IMR-90 (cell line): ENCODE results near the gene ZFHX3. TPM values are rescaled to one million over a fixed set of nuclear protein-coding genes. Genes with fewer than 3 reads are reported as not detected.

Experiments used
- ATAC-seq: fragments of 200-7000 bp; cut with Tn5 transposase; 2 replicates; pipeline ENCODE4 v1.9.1; 2020; ENCODE audit warnings: low read depth, mild to moderate bottlenecking, moderate library complexity
- BruUV-seq: library from RNA; stranded (reverse); fragments of 400-500 nt; replicated peaks from 2 replicates; lab custom pipeline; 2021; lab: Mats Ljungman, UMichigan
- CTCF ChIA-PET: fragments of 300-600 bp; formaldehyde crosslinking; extraction: SDS; loops from one replicate; lab custom pipeline; 2021; ENCODE audit warnings: antibody characterized with exemption; lab: Yijun Ruan, JAX
- POLR2A ChIA-PET: fragments of 300-600 bp; sonication (Branson Sonifier 250); formaldehyde crosslinking; loops from one replicate; lab custom pipeline; 2022; ENCODE audit warnings: antibody characterized with exemption; ENCODE audit not compliant: unreplicated experiment; lab: Charles Lee
- DNase-seq: peaks from one replicate; pipeline ENCODE4 v3.0.0; 2013
- H2AFZ ChIP-seq: replicated peaks from 2 replicates; pipeline ENCODE3; 2013; ENCODE audit warnings: low read length, mild to moderate bottlenecking; ENCODE audit not compliant: poor library complexity
- H2AK5ac ChIP-seq: 2 replicates; pipeline ENCODE4 v1.6.1; 2013; ENCODE audit warnings: low read depth, low read length, inconsistent platforms
- H2AK9ac ChIP-seq: replicated peaks from 2 replicates; pipeline ENCODE3; 2013; ENCODE audit warnings: mild to moderate bottlenecking, low read depth, low read length, moderate library complexity; ENCODE audit not compliant: poor library complexity
- H2BK120ac ChIP-seq: 2 replicates; pipeline ENCODE4 v1.6.1; 2013; ENCODE audit warnings: low read depth, low read length, inconsistent platforms
- H2BK15ac ChIP-seq: 3 replicates; pipeline ENCODE4 v1.6.1; 2013; ENCODE audit warnings: low read depth, low read length, inconsistent platforms
- H2BK20ac ChIP-seq: 2 replicates; pipeline ENCODE4 v1.6.1; 2013; ENCODE audit warnings: low read depth, mild to moderate bottlenecking, inconsistent platforms, low read length, moderate library complexity
- H2BK5ac ChIP-seq: 2 replicates; pipeline ENCODE4 v1.6.1; 2013; ENCODE audit warnings: mild to moderate bottlenecking, low read depth, low read length, inconsistent platforms; ENCODE audit not compliant: poor library complexity, severe bottlenecking
- H3K14ac ChIP-seq: replicated peaks from 2 replicates; pipeline ENCODE4 v1.6.1; 2013; ENCODE audit warnings: low read depth, low read length, inconsistent platforms
- H3K18ac ChIP-seq: 2 replicates; pipeline ENCODE4 v1.6.1; 2013; ENCODE audit warnings: low read depth, low read length, control low read depth
- H3K23ac ChIP-seq: 2 replicates; pipeline ENCODE4 v1.6.1; 2013; ENCODE audit warnings: low read depth, low read length, inconsistent platforms
- H3K27ac ChIP-seq: 2 replicates; pipeline ENCODE4 v1.5.1; 2013; ENCODE audit warnings: mild to moderate bottlenecking, control low read depth, low read length; ENCODE audit not compliant: insufficient read depth
- H3K27me3 ChIP-seq: 2 replicates; pipeline ENCODE4 v1.6.1; 2013; ENCODE audit warnings: low read length; ENCODE audit not compliant: control insufficient read depth, insufficient read depth
- H3K36me3 ChIP-seq: 2 replicates; pipeline ENCODE4 v1.6.1; 2013; ENCODE audit warnings: low read length, mixed read lengths; ENCODE audit not compliant: control insufficient read depth, insufficient read depth
- H3K4ac ChIP-seq: 2 replicates; pipeline ENCODE4 v1.6.1; 2013; ENCODE audit warnings: low read depth, low read length, inconsistent platforms
- H3K4me1 ChIP-seq: 2 replicates; pipeline ENCODE4 v1.6.1; 2013; ENCODE audit warnings: low read length, mixed read lengths; ENCODE audit not compliant: control insufficient read depth, insufficient read depth
- H3K4me2 ChIP-seq: 2 replicates; pipeline ENCODE4 v1.6.1; 2013; ENCODE audit warnings: low read depth, mild to moderate bottlenecking, control low read depth, low read length, moderate library complexity
- H3K4me3 ChIP-seq: 2 replicates; pipeline ENCODE4 v1.5.1; 2013; ENCODE audit warnings: low read depth, mild to moderate bottlenecking, control low read depth, low read length, moderate library complexity; ENCODE audit not compliant: insufficient read depth
- H3K56ac ChIP-seq: 2 replicates; pipeline ENCODE4 v1.6.1; 2013; ENCODE audit warnings: low read length, inconsistent platforms; ENCODE audit not compliant: insufficient read depth; ENCODE audit errors: extremely low read depth
- H3K79me1 ChIP-seq, 2 experiments: 2 replicates each; pipeline ENCODE4 v1.6.1; 2013; ENCODE audit warnings: low read length in 2 of 2, inconsistent platforms in 1 of 2, low read depth in 1 of 2
- H3K9ac ChIP-seq: 2 replicates; pipeline ENCODE4 v1.6.1; 2013; ENCODE audit warnings: low read depth, low read length, control low read depth
- H3K9me1 ChIP-seq: 2 replicates; pipeline ENCODE4 v1.6.1; 2013; ENCODE audit warnings: low read length, inconsistent platforms; ENCODE audit not compliant: insufficient read depth
- H3K9me3 ChIP-seq: 2 replicates; pipeline ENCODE4 v1.6.1; 2013; ENCODE audit warnings: low read length; ENCODE audit not compliant: control insufficient read depth, insufficient read depth
- H4K20me1 ChIP-seq: 2 replicates; pipeline ENCODE4 v1.6.1; 2013; ENCODE audit warnings: low read length, inconsistent platforms; ENCODE audit not compliant: insufficient read depth
- H4K5ac ChIP-seq: 2 replicates; pipeline ENCODE4 v1.6.1; 2013; ENCODE audit warnings: mild to moderate bottlenecking, low read depth, low read length, control low read depth
- H4K8ac ChIP-seq, 2 experiments: 2 replicates each; pipeline ENCODE4 v1.6.1; 2013; ENCODE audit warnings: low read depth in 2 of 2, low read length in 2 of 2, control low read depth in 1 of 2, inconsistent platforms in 1 of 2
- H4K91ac ChIP-seq: 2 replicates; pipeline ENCODE4 v1.6.1; 2013; ENCODE audit warnings: low read depth, low read length, inconsistent platforms; ENCODE audit not compliant: insufficient read depth
- CEBPB ChIP-seq: IDR thresholded peaks from 2 replicates; pipeline ENCODE4 v1.6.1; 2012; ENCODE audit warnings: low read depth, low read length, improper control_type of control experiment
- FOS ChIP-seq: fragments of 150-350 bp; IDR thresholded peaks from 2 replicates; pipeline ENCODE4 v1.6.1; 2016; ENCODE audit warnings: low read depth, low read length
- MAFK ChIP-seq: IDR thresholded peaks from 2 replicates; pipeline ENCODE4 v1.6.1; 2012; ENCODE audit warnings: low read depth, low read length, improper control_type of control experiment
- MAZ ChIP-seq: IDR thresholded peaks from 2 replicates; pipeline ENCODE4 v1.6.1; 2012; ENCODE audit warnings: low read depth, mild to moderate bottlenecking, low read length, improper control_type of control experiment, moderate library complexity, borderline replicate concordance
- SMC3 ChIP-seq: fragments of 150-350 bp; IDR thresholded peaks from 2 replicates; pipeline ENCODE4 v1.6.1; 2016; ENCODE audit warnings: low read depth, mild to moderate bottlenecking, antibody characterized with exemption, low read length, moderate library complexity
- WGBS, 2 experiments: methylation state at CpG; one replicate each; pipeline versions ENCODE4 v1.1.5 to v1.1.7; 2013; ENCODE audit warnings: missing lambda C conversion rate in 2 of 2; ENCODE audit not compliant: insufficient read length in 1 of 2; ENCODE audit errors: extremely low coverage in 2 of 2; 5-methylcytosine and 5-hydroxymethylcytosine counted together
- dilution Hi-C: fragments of 300-500 bp; cut with HindIII; formaldehyde crosslinking; loops from one replicate; pipeline ENCODE4 v1.14.3; 2018; ENCODE audit warnings: low sequenced_read_pairs; ENCODE audit not compliant: unreplicated experiment
- in situ Hi-C: fragments of 300-500 bp; cut with MboI; formaldehyde crosslinking; loops from 3 replicates; pipeline ENCODE4 v1.14.3; 2019; ENCODE audit warnings: low sequenced_read_pairs, inconsistent platforms, mixed read lengths
- intact Hi-C: fragments of 100-400 bp; cut with micrococcal nuclease; formaldehyde crosslinking; loops from 2 replicates; pipeline ENCODE4 v1.10.0; 2022
- polyA plus RNA-seq, 3 experiments: library from polyadenylated mRNA; depleted of rRNA; stranded (reverse); fragments of >200 nt; gene quantifications; 2 replicates each; pipeline ENCODE4 v1.2.3, GENCODE V29; 2012; ENCODE audit warnings: low replicate concordance in 1 of 3
- total RNA-seq: library from RNA; depleted of rRNA; stranded (reverse); fragments of >200 nt; gene quantifications from 2 replicates; pipeline ENCODE4 v1.2.3, GENCODE V29; 2012
- TF ChIP-seq, protein P1 (sequence below): fragments of 150-350 bp; IDR thresholded peaks from 2 replicates; pipeline ENCODE4 v1.6.1; 2017; ENCODE audit warnings: mild to moderate bottlenecking, antibody characterized with exemption, low read length, low read depth

ZFHX3 gene
- total and polyA plus RNA-seq, 2 of the 4 experiments (the other 2 are of a cell fraction), result 1.4 to 1.7 TPM

DNA sequence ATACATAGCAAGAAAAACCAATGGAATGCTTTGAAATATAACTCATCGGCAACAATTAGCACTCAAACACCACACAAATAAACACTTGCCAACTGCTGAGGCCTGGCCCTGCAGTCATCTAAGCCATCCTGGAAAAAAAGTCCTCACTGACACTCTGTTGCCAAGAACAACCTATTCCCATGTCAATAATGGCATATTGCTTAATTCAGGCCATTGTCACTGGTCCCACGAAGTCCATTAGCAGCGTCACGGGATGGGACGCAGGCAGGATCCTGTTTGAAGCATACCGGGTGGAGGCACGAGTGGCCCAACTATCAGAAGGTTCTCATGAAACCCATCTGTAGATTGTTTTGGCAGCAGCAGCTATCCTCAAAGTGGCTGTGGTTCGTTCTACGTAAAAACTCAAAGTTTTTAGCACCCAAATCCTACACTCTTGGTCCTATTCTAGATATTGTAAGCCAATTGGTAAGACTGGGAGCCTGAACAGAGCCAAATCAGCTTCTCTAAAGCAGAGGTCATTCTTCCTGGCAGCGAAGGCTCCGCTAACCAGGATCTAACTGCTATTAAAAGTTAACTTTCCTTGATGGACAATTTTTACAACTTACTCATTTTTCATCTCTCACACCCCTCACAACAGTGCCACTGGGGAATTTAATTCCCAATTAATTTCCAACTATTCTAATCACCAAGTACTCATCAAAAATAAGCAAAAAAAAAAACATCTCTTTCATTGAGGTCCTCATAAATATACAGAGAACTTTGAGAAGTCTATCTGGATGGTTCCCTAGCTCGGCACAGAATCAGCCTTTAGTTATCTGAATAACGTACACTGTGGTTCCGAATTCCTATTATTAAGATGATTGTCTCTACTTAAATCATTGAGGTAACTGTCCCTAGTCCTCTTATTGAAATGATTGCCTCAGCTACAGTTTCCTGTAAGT is 91.5 kb downstream of the ZFHX3 start:
- H3K23ac ChIP-seq, result no peak overlapping the region
- H3K56ac ChIP-seq, result no peak overlapping the region
- H2AFZ ChIP-seq, result no peak overlapping the region
- H3K14ac ChIP-seq, result no peak overlapping the region
- in situ Hi-C loops (no loop called here), intact Hi-C loops (no loop called here), dilution Hi-C loops (no loop called here)
- H2BK120ac ChIP-seq, result no peak overlapping the region
- no peaks in the 10 kb centered on the region for H3K27me3 ChIP-seq
- H2BK15ac ChIP-seq, result no peak overlapping the region
- peaks cover 24% of the 10 kb centered on the region for H3K36me3 ChIP-seq
- no peak overlapping the region for H4K5ac ChIP-seq
- POLR2A ChIA-PET, result no interaction called here
- ATAC-seq, result no peak
- H3K79me1 ChIP-seq, result peaks cover 17 to 75% of the 10 kb centered on the region in 2 experiments
- peaks cover 39% of the 10 kb centered on the region for H4K20me1 ChIP-seq
- no TSS peak for BruUV-seq
- H3K18ac ChIP-seq, result no peak overlapping the region
- H3K4me3 ChIP-seq, result no peak overlapping the region
- H3K27ac ChIP-seq, result no peak overlapping the region
- H2BK20ac ChIP-seq, result no peak overlapping the region
- no peak overlapping the region for H3K4ac ChIP-seq
- no peak overlapping the region for H3K4me2 ChIP-seq
- no peak for DNase-seq
- no peak overlapping the region for H4K91ac ChIP-seq
- no peak overlapping the region for H2AK9ac ChIP-seq
- H3K9ac ChIP-seq, result no peak overlapping the region
- no peak overlapping the region for H4K8ac ChIP-seq
- TF ChIP-seq, protein P1, sequence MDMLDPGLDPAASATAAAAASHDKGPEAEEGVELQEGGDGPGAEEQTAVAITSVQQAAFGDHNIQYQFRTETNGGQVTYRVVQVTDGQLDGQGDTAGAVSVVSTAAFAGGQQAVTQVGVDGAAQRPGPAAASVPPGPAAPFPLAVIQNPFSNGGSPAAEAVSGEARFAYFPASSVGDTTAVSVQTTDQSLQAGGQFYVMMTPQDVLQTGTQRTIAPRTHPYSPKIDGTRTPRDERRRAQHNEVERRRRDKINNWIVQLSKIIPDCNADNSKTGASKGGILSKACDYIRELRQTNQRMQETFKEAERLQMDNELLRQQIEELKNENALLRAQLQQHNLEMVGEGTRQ, result no peak
- TF ChIP-seq SMC3 (no peak), FOS (no peak), MAZ (no peak), MAFK (no peak), CEBPB (no peak)
- peaks cover 13% of the 10 kb centered on the region for H3K4me1 ChIP-seq
- no peaks in the 10 kb centered on the region for H3K9me3 ChIP-seq
- CTCF ChIA-PET, result no interaction called here
- peaks cover 21% of the 10 kb centered on the region for H3K9me1 ChIP-seq
- H2BK5ac ChIP-seq, result no peak overlapping the region
- no peak overlapping the region; the same call in 1 of the 2 replicates for H2AK5ac ChIP-seq
- 100% methylated on average over 1 of the region's 14 CpGs; no CpG with 5 or more reads in 1 of the 2 experiments for WGBS, 2 experiments
